GM21619 (cell line): ENCODE data around the gene MC4R.

Experiments used
- ATAC-seq: cut with Tn5 transposase; IDR thresholded peaks from one replicate; pipeline ENCODE4 v1.9.1; 2021; ENCODE audit not compliant: unreplicated experiment

The MC4R gene

GRCh38 chr18:60329131-60329530 is 43.4 kb downstream of the MC4R start:
- no peak for ATAC-seq

- no peak for ATAC-seq
Measured at GRCh38 chr18:60327880-60328279, 44.7 kb downstream of the MC4R start.

GRCh38 chr18:60322591-60322990 is 50.0 kb downstream of the MC4R start:
- ATAC-seq, result no peak
